Raji (cell line): ENCODE measurements around the gene C11orf71.

Experiments
- POLR2A ChIP-seq: IDR thresholded peaks from 2 replicates; pipeline ENCODE4 v1.6.1; 2011; ENCODE audit warnings: low read depth, low read length, control low read depth; ENCODE audit not compliant: insufficient read depth

The C11orf71 gene

DNA sequence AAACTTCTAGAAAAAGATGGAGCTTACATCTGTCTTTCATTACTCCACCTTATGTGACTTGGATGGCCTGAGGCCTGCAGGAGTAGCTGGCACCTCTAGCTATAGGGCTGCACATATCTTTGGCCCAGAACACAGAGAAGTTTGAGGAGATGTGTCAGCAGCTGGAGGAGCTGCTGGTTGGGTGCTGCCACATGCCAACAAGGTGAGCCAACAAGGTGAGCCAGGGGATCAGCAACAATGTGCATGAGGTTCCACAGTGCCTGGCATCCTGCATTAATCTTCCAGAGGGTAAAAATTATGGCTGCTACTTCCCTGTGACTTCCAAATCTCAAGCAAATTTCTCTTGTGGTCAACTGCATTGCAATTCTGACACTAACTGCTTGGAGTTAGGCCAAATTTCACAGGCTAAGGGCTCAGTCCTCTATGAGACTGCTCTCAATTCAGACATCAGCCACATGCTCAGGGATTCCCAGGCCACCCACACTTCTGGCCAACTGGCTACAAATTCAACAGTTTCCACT, 16.2 kb upstream of the C11orf71 start:
- TF ChIP-seq POLR2A = no peak

GRCh38 chr11:114413958-114414357, 13.6 kb upstream of the C11orf71 start:
- TF ChIP-seq POLR2A = no peak

GRCh38 chr11:114412946-114413345, 12.6 kb upstream of the C11orf71 start:
- TF ChIP-seq POLR2A = no peak

- no peak for TF ChIP-seq POLR2A
Measured at GRCh38 chr11:114401311-114401710, 1.0 kb upstream of the C11orf71 start.

DNA sequence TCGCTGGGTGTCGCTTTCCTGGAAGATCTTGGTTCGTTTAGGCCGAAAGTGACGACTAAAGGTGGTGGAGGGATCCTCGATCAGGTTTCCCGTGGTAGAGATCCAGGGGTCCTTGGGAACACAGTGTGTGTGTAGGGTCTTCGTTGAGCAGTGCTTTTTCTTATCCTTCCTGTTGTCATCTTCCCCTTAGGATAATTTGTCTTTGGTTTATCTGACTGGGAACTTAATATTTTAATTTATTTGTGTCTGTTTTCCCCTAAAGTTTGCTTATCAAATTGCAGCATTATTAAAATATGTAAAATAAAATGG, 558 bp upstream of the C11orf71 start:
- TF ChIP-seq POLR2A = no peak

- TF ChIP-seq POLR2A = no peak
Measured at GRCh38 chr11:114399490-114400215, 658 bp downstream of the C11orf71 start.

DNA sequence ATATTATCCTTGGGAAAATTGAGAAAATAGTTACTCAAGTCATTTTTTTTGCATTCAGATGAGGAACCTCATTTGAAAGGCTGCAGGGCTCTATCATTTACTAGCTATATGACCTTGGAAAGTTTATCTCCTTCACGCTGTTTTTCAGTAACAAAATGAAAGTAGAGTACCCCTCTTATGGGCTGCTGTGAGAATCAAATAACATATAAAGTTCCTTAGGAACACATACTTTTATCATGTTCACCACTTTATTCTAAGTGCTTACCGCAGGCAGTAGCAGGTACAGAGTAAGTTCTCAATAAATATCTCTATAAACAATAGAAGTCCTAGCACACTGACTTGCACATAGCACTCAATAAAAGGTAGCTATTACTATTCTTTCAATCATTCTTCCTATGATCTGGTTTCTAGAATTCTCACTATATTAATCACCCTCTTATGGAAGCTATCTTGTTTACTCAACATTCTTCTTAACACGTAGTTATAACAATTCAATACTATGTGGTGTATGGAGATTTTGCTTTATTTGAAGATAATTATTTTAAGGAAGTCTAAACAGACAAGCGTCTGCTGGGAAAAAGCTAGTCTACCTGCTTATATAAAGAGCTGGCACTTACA, 1.9 kb downstream of the C11orf71 start:
- TF ChIP-seq POLR2A = no peak

GRCh38 chr11:114397349-114397982, 2.8 kb downstream of the C11orf71 start:
- TF ChIP-seq POLR2A = no peak

- TF ChIP-seq POLR2A = no peak
Measured at GRCh38 chr11:114396916-114397315, 3.4 kb downstream of the C11orf71 start.

DNA sequence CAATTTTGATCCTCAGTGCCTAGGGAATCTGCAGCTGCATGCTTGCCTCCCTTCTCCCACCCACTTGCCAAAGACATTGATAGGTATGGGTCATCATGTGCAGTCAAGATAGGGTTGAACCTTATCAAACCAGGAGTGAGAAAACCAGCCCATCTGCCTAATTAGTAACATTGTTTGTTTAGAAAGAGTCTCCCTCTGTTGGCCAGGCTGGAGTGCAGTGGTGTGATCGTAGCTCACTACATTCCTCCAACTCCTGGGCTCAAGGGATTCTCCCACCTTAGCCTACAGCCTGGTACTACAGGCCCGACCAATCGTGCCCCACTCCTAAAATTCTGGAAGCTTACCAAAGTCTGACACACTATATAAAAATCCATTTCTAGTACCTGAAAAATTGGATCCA, 4.6 kb downstream of the C11orf71 start:
- TF ChIP-seq POLR2A = no peak

DNA sequence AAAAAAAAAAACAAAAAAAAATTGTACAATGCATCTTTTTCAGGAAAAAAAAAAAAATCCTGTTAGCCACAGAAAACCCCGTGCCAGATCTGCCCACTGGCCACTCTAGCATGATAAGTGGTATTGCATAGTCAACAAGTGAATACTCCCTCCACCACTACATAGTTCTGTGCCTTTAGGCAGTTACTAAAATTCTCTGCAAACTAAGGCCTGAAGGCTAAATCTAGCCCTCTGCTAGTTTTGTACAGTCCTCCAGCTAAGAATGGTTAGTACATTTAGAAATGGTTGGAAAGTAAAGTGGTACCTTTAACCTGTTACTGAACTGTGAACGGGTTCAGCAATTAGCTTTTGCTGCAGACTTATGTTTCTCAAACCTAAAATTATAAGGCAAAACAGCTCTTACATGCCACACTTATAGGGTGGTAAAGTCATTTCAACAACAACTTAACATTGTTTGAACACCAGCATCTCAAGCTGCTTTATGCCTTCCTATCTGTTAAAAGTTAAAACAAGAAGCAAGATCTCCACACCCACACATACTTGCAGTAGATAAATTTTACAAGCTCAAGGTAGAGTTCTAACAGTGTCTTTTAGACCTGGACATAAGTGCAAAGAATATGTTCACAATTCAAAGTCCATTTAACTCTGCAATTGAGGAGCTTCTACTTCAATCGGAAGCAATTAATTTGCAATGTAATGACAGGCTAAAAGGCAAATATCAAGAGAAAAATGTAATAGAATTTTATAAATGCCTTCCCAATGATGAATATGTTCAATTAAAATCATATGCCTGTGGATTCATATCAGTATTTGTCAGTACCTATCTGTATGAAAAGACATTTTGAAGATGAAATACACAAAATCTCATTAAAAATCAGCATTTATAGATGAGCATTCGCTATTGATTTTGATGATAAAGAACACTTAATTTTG, 7.3 kb downstream of the C11orf71 start:
- TF ChIP-seq POLR2A = no peak

DNA sequence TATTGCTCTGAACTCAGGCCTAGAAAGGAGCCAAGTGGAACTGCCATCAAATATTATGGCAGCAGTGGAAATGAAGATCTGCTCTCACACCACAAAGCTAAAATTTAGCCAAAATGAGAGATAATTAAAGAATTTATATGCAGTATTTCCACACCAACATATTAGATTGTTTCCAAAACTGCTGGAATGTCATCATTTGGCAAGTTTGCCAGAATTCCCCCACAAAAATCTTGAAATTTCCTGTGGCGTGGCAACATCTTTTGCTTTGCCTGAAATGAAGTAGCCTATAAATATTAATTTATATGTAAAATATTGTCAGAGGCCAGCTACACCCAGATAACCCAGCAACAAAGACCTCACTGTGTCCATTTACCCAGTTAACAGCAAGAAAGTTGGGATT, 13.8 kb downstream of the C11orf71 start:
- no peak for TF ChIP-seq POLR2A

DNA sequence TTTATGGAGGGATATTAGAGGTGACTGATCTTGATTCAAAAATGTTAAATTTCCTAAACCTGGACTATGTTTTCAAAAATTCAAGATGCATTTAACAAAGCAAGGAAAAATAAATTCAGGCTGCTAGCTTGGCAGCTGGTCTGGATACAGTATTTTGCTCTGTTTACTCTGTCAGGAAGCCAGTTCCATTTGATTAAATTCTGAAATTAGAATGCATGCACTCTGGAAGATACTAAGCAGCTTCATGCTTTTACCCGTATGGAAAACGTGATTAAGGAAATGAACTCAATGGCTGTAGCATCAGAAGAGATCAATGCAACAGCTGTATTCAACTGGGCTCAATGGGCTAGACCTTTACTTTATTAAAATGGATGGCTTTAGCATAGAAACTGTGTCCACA, 14.2 kb downstream of the C11orf71 start:
- no peak for TF ChIP-seq POLR2A

GRCh38 chr11:114384487-114384886, 15.8 kb downstream of the C11orf71 start:
- TF ChIP-seq POLR2A = no peak

DNA sequence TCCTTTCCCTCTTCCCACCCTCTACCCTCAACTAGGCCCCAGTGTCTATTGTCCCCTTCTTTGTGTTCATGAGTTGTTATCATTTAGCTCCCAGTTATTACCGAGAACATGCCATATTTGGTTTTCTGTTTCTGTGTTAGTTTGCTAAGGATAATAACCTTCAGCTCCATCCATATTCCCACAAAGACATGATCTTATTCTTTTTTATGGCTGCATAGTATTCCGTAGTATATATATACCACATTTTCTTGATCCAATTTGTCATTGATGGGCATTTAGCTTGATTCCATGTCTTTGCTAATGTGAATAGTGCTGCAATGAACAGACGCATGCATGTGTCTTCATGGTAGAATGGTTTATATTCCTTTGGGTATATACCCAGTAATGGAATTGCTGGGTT, 17.8 kb downstream of the C11orf71 start:
- no peak for TF ChIP-seq POLR2A
